AG04450 (cell line): Measurements from ENCODE around the gene ZDHHC16. TPM values are rescaled to one million over a fixed set of nuclear protein-coding genes. Genes with fewer than 3 reads are reported as not detected.
A peak's percentile ranks its signal among the peaks of the same experiment; 100 is the strongest.

ENCODE experiments used
- CTCF ChIA-PET: fragments of 300-600, 350-600 bp; formaldehyde crosslinking; extraction: SDS; loops from one replicate; lab custom pipeline; 2022; ENCODE audit warnings: antibody characterized with exemption, inconsistent platforms; lab: Charles Lee
- POLR2A ChIA-PET: fragments of 350-600 bp; formaldehyde crosslinking; extraction: SDS; loops from one replicate; lab custom pipeline; 2021; ENCODE audit warnings: antibody characterized with exemption, inconsistent platforms; lab: Yijun Ruan, JAX
- DNase-seq: peaks from one replicate; pipeline ENCODE4 v3.0.0-alpha.2; 2011; ENCODE audit warnings: low read depth, low spot score
- H3K27ac ChIP-seq: one replicate; pipeline ENCODE4 v1.5.1; 2012; ENCODE audit warnings: low read depth, low read length, control low read depth
- H3K27me3 ChIP-seq: one replicate; pipeline ENCODE4 v1.6.0; 2012; ENCODE audit warnings: low read length; ENCODE audit not compliant: control insufficient read depth, insufficient read depth
- H3K4me3 ChIP-seq: 2 replicates; pipeline ENCODE4 v1.5.1; 2011; ENCODE audit warnings: mild to moderate bottlenecking, low read depth, low read length, control low read depth
- H3K9me3 ChIP-seq: 2 replicates; pipeline ENCODE4 v1.5.1; 2012; ENCODE audit warnings: low read length; ENCODE audit not compliant: control insufficient read depth, insufficient read depth
- CTCF ChIP-seq: IDR thresholded peaks from 2 replicates; pipeline ENCODE4 v1.5.1; 2011; ENCODE audit warnings: low read depth, low read length, control low read depth, inconsistent platforms
- polyA plus RNA-seq: library from polyadenylated mRNA; depleted of rRNA; stranded (reverse); fragments of >200 nt; gene quantifications from 2 replicates; pipeline ENCODE4 v1.2.3, GENCODE V29; 2011; rRNA removed
- small RNA-seq: library from RNA; depleted of rRNA; stranded (forward); fragments of <200 nt; gene quantifications from one replicate; pipeline ENCODE3, GENCODE V24; 2012; ENCODE audit warnings: low read depth; ENCODE audit not compliant: insufficient read length

ZDHHC16 gene
- polyA plus RNA-seq, 1 experiment = 64.5 TPM

GRCh38 chr10:97502916-97503315 lies 56.9 kb downstream of the ZDHHC16 start:
- ChIA-PET CTCF (interaction anchor here (0.6 to 1.4 kb wide), 4 partner anchors 31 to 811 kb away, joined by 3 to 7 read pairs (median 3); no protein-coding TSS in a partner anchor), POLR2A (no interaction called here)
- no peak for TF ChIP-seq CTCF
- DNase-seq = no peak
- H3K27me3 ChIP-seq = no peaks in the 10 kb centered on the region
- no peaks in the 10 kb centered on the region; the same call in 1 of the 2 replicates for H3K9me3 ChIP-seq
- no peak overlapping the region for H3K4me3 ChIP-seq
- H3K27ac ChIP-seq = no peak overlapping the region

- POLR2A ChIA-PET = no interaction called here
- CTCF ChIA-PET = interaction anchor here (1.2 kb wide), 1 partner anchor 31 kb away, joined by 3 read pairs; no protein-coding TSS in a partner anchor
- Histone ChIP-seq H3K4me3 (no peak overlapping the region), H3K9me3 (no peaks in the 10 kb centered on the region; the same call in 1 of the 2 replicates), H3K27ac (peak overlapping the region; percentile 11), H3K27me3 (no peaks in the 10 kb centered on the region)
- no peak for TF ChIP-seq CTCF
- no peak for DNase-seq
Observed at GRCh38 chr10:97503406-97503805, 57.4 kb downstream of the ZDHHC16 start.

GRCh38 chr10:97505152-97505551 lies 59.2 kb downstream of the ZDHHC16 start:
- no peak for DNase-seq
- POLR2A ChIA-PET = no interaction called here
- Histone ChIP-seq H3K27ac (no peak overlapping the region), H3K27me3 (no peaks in the 10 kb centered on the region), H3K4me3 (no peak overlapping the region), H3K9me3 (no peaks in the 10 kb centered on the region)
- no peak for TF ChIP-seq CTCF
- CTCF ChIA-PET = interaction anchor here (1.6 kb wide), 1 partner anchor 41 kb away, joined by 5 read pairs; no protein-coding TSS in a partner anchor

- no peaks in the 10 kb centered on the region for H3K9me3 ChIP-seq
- H3K27ac ChIP-seq = no peak overlapping the region
- ChIA-PET CTCF (no interaction called here), POLR2A (no interaction called here)
- no peaks in the 10 kb centered on the region for H3K27me3 ChIP-seq
- no peak for DNase-seq
- TF ChIP-seq CTCF = no peak
- H3K4me3 ChIP-seq = no peak overlapping the region
Observed at GRCh38 chr10:97506199-97506991, 60.4 kb downstream of the ZDHHC16 start.

Small RNA genes within 50 kb of the gene (small RNA-seq; reads per million reads assigned to genes)
- gene RF00019 = not detected

Other genes starting within 250 kb of the ZDHHC16 start
- 7.8 and 8.6 TPM in 2 replicates for gene ARHGAP19, start 153.5 kb upstream of the ZDHHC16 start, polyA plus RNA-seq
- 1.1 and 1.2 TPM in 2 replicates for gene FRAT1, start 126.9 kb upstream of the ZDHHC16 start, polyA plus RNA-seq
- 2.4 and 2.6 TPM in 2 replicates for gene FRAT2, start 111.4 kb upstream of the ZDHHC16 start, polyA plus RNA-seq
- 10.6 and 13.4 TPM in 2 replicates for gene RRP12, start 44.8 kb upstream of the ZDHHC16 start, polyA plus RNA-seq
- 452 and 459 TPM in 2 replicates for gene PGAM1, start 20.0 kb upstream of the ZDHHC16 start, polyA plus RNA-seq
- 47.6 and 50.8 TPM in 2 replicates for gene EXOSC1, start 169 bp upstream of the ZDHHC16 start, polyA plus RNA-seq
- 71.5 and 80.2 TPM in 2 replicates for gene MMS19, start 52.2 kb downstream of the ZDHHC16 start, polyA plus RNA-seq
- gene UBTD1, start 52.7 kb downstream of the ZDHHC16 start, polyA plus RNA-seq = 15.5 and 20.3 TPM in 2 replicates
- 0.05 and 0.06 TPM in 2 replicates for gene ANKRD2, start 126.6 kb downstream of the ZDHHC16 start, polyA plus RNA-seq
- gene HOGA1, start 138.2 kb downstream of the ZDHHC16 start, polyA plus RNA-seq = 0.41 and 0.53 TPM in 2 replicates
- not detected in 2 replicates for gene C10orf62, start 143.5 kb downstream of the ZDHHC16 start, polyA plus RNA-seq
- gene MORN4, start 187.3 kb downstream of the ZDHHC16 start, polyA plus RNA-seq = 14.4 and 16.0 TPM in 2 replicates
- gene PI4K2A, start 194.5 kb downstream of the ZDHHC16 start, polyA plus RNA-seq = 35.6 and 36.1 TPM in 2 replicates
- gene AVPI1, start 241.1 kb downstream of the ZDHHC16 start, polyA plus RNA-seq = 26.5 and 36.9 TPM in 2 replicates